ENCODE results near the gene RALGAPA2. TPM values are rescaled to one million over a fixed set of nuclear protein-coding genes. Genes with fewer than 3 reads are reported as not detected.

Gene RALGAPA2
- total and polyA plus RNA-seq, 2 experiments from 2014 or later: 1.3 to 2.6 TPM

DNA sequence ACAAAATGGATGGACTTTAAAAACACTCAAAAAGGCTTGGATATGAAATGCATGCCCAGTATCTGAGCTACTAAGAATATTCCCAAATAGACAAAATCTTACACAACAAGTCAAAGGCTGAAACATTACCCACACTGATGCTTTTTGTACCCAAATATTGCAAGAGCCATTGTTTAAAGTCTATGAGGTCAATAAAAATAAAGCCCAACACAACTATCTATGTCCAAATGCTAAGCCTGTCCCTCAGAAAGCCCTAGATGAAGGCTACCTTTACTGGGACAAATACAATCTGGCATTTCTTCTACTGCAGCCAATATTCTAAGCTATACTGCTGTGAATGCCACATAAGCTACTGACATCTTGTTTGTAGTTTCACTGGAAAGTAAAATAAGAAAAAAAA, 54.3 kb downstream of the RALGAPA2 start:
- H3K9me2 ChIP-seq (ENCODE audit: insufficient read depth): no peaks in the 10 kb centered on the region
- no peaks in the 10 kb centered on the region for H3K27me3 ChIP-seq (replicated peaks; ENCODE audit: insufficient read depth)
- H3K9me3 ChIP-seq (ENCODE audit: low read depth): no peaks in the 10 kb centered on the region
- H3K36me3 ChIP-seq (ENCODE audit: low read depth): no peaks in the 10 kb centered on the region
- no peak for DNase-seq
- no peak overlapping the region for H2AFZ ChIP-seq
- in situ Hi-C loops (cut with MboI): no loop called here
- no peak overlapping the region for H3K27ac ChIP-seq
- no peak overlapping the region for H3K4me2 ChIP-seq (ENCODE audit: unreplicated experiment)
- H3K4me1 ChIP-seq (ENCODE audit: insufficient read depth): no peaks in the 10 kb centered on the region
- H3K4me3 ChIP-seq: no peak overlapping the region
- H3K79me2 ChIP-seq (ENCODE audit: insufficient read depth): no peaks in the 10 kb centered on the region
- no peaks in the 10 kb centered on the region for H4K20me1 ChIP-seq (ENCODE audit: insufficient read depth)
- no peak overlapping the region for H3K9ac ChIP-seq
- TF ChIP-seq EZH2phosphoT487 (IDR thresholded peaks at IDR 0.05; ENCODE audit: insufficient read depth, low read depth): no peak
- no peak for TF ChIP-seq EZH2 (IDR thresholded peaks at IDR 0.05; ENCODE audit: insufficient read depth, poor library complexity, severe bottlenecking)
- no peaks in the 10 kb centered on the region for H3F3A ChIP-seq (ENCODE audit: insufficient read depth)

DNA sequence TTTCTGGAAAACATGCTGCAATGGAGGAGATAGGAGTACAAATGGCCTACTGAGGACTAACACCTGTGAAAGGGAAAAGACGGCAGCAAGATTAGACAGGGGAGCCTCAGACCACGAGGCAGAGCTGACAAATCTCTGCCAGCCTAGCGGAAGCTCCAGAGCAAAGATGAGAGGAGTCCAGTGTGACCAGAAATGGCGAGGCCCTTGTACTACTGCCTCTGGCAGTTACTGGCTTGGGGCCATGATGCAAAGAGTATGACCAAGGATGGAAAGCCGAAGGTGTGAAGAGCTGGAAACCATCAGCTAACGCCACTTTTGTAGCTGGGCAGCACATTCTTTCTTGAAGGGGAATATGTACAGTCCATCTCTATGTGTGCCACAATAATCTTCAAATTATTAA, 55.4 kb downstream of the RALGAPA2 start:
- no peak overlapping the region for H3K9ac ChIP-seq
- H3F3A ChIP-seq (ENCODE audit: insufficient read depth): no peaks in the 10 kb centered on the region
- no peak overlapping the region for H3K27ac ChIP-seq
- H3K9me2 ChIP-seq (ENCODE audit: insufficient read depth): no peaks in the 10 kb centered on the region
- no peaks in the 10 kb centered on the region for H4K20me1 ChIP-seq (ENCODE audit: insufficient read depth)
- DNase-seq: no peak
- no peak overlapping the region for H3K4me2 ChIP-seq (ENCODE audit: unreplicated experiment)
- no peak overlapping the region for H2AFZ ChIP-seq
- H3K36me3 ChIP-seq (ENCODE audit: low read depth): no peaks in the 10 kb centered on the region
- H3K9me3 ChIP-seq (ENCODE audit: low read depth): no peaks in the 10 kb centered on the region
- no peaks in the 10 kb centered on the region for H3K79me2 ChIP-seq (ENCODE audit: insufficient read depth)
- in situ Hi-C loops (cut with MboI): no loop called here
- TF ChIP-seq EZH2 (IDR thresholded peaks at IDR 0.05; ENCODE audit: insufficient read depth, poor library complexity, severe bottlenecking): no peak
- TF ChIP-seq EZH2phosphoT487 (IDR thresholded peaks at IDR 0.05; ENCODE audit: insufficient read depth, low read depth): no peak
- H3K4me1 ChIP-seq (ENCODE audit: insufficient read depth): no peaks in the 10 kb centered on the region
- no peak overlapping the region for H3K4me3 ChIP-seq
- WGBS, 2 experiments (ENCODE audit: low coverage in 1 of 2, low lambda C conversion rate in 2 of 2, missing lambda C conversion rate in 2 of 2): 91 to 94% methylated on average over 6 of the region's 6 CpGs
- no peaks in the 10 kb centered on the region for H3K27me3 ChIP-seq (replicated peaks; ENCODE audit: insufficient read depth)

GRCh38 chr20:20655883-20656282, 56.6 kb downstream of the RALGAPA2 start:
- Histone ChIP-seq H3K9ac (no peak overlapping the region), H3K4me3 (no peak overlapping the region), H3K4me1 (ENCODE audit: insufficient read depth) (no peaks in the 10 kb centered on the region), H3F3A (ENCODE audit: insufficient read depth) (no peaks in the 10 kb centered on the region), H4K20me1 (ENCODE audit: insufficient read depth) (no peaks in the 10 kb centered on the region), H3K27me3 (replicated peaks; ENCODE audit: insufficient read depth) (no peaks in the 10 kb centered on the region), H3K36me3 (ENCODE audit: low read depth) (no peaks in the 10 kb centered on the region), H3K4me2 (ENCODE audit: unreplicated experiment) (no peak overlapping the region), H3K9me3 (ENCODE audit: low read depth) (no peaks in the 10 kb centered on the region), H3K9me2 (ENCODE audit: insufficient read depth) (no peaks in the 10 kb centered on the region), H2AFZ (no peak overlapping the region), H3K79me2 (ENCODE audit: insufficient read depth) (no peaks in the 10 kb centered on the region), H3K27ac (no peak overlapping the region)
- no peak for DNase-seq
- in situ Hi-C loops (cut with MboI): no loop called here
- 70 to 76% methylated on average over 5 of the region's 5 CpGs for WGBS, 2 experiments (ENCODE audit: low coverage in 1 of 2, low lambda C conversion rate in 2 of 2, missing lambda C conversion rate in 2 of 2)
- TF ChIP-seq EZH2 (IDR thresholded peaks at IDR 0.05; ENCODE audit: insufficient read depth, poor library complexity, severe bottlenecking) (no peak), EZH2phosphoT487 (IDR thresholded peaks at IDR 0.05; ENCODE audit: insufficient read depth, low read depth) (no peak)

GRCh38 chr20:20649945-20650344, 62.5 kb downstream of the RALGAPA2 start:
- Histone ChIP-seq H3K27me3 (replicated peaks; ENCODE audit: insufficient read depth) (no peaks in the 10 kb centered on the region), H3K9me2 (ENCODE audit: insufficient read depth) (no peaks in the 10 kb centered on the region), H3K4me1 (ENCODE audit: insufficient read depth) (no peaks in the 10 kb centered on the region), H4K20me1 (ENCODE audit: insufficient read depth) (no peaks in the 10 kb centered on the region), H3K4me2 (ENCODE audit: unreplicated experiment) (no peak overlapping the region), H3K27ac (no peak overlapping the region), H3K36me3 (ENCODE audit: low read depth) (no peaks in the 10 kb centered on the region), H3K4me3 (no peak overlapping the region), H2AFZ (no peak overlapping the region), H3F3A (ENCODE audit: insufficient read depth) (no peaks in the 10 kb centered on the region), H3K9ac (no peak overlapping the region), H3K9me3 (ENCODE audit: low read depth) (no peaks in the 10 kb centered on the region), H3K79me2 (ENCODE audit: insufficient read depth) (no peaks in the 10 kb centered on the region)
- no peak for DNase-seq
- WGBS, 2 experiments (ENCODE audit: low coverage in 1 of 2, low lambda C conversion rate in 2 of 2, missing lambda C conversion rate in 2 of 2): 87 to 91% methylated on average over 4 of the region's 4 CpGs
- in situ Hi-C loops (cut with MboI): no loop called here
- TF ChIP-seq EZH2phosphoT487 (IDR thresholded peaks at IDR 0.05; ENCODE audit: insufficient read depth, low read depth): no peak
- no peak for TF ChIP-seq EZH2 (IDR thresholded peaks at IDR 0.05; ENCODE audit: insufficient read depth, poor library complexity, severe bottlenecking)

DNA sequence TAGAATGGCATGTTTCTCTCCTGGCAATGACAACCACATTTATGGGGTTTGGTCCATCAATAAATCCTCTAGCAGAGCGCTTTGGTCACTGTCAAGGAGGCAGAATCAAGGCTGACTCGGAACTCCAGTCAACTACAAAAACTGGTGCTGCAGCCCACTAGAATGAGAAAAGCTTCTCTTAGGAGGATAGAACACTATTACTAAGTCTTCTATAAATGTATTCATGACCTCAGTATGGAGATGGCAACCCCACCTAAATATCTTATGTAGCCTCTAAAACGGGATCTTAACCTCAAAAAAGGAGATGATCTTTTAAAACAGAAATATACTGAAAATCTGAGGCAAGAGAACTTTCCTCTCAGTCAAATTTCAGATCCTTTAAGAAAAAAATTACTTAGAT, 68.5 kb downstream of the RALGAPA2 start:
- 82 to 84% methylated on average over 3 of the region's 3 CpGs for WGBS, 2 experiments (ENCODE audit: low coverage in 1 of 2, low lambda C conversion rate in 2 of 2, missing lambda C conversion rate in 2 of 2)
- TF ChIP-seq EZH2 (IDR thresholded peaks at IDR 0.05; ENCODE audit: insufficient read depth, poor library complexity, severe bottlenecking): no peak
- TF ChIP-seq EZH2phosphoT487 (IDR thresholded peaks at IDR 0.05; ENCODE audit: insufficient read depth, low read depth): no peak
- no peak overlapping the region for H2AFZ ChIP-seq

More for the DNA sequence above, 68.5 kb downstream of the RALGAPA2 start:
- H3K36me3 ChIP-seq (ENCODE audit: low read depth): no peaks in the 10 kb centered on the region
- H3K27me3 ChIP-seq (replicated peaks; ENCODE audit: insufficient read depth): no peaks in the 10 kb centered on the region
- no peaks in the 10 kb centered on the region for H4K20me1 ChIP-seq (ENCODE audit: insufficient read depth)
- H3K9ac ChIP-seq: no peak overlapping the region
- H3K9me2 ChIP-seq (ENCODE audit: insufficient read depth): no peaks in the 10 kb centered on the region
- H3K4me1 ChIP-seq (ENCODE audit: insufficient read depth): no peaks in the 10 kb centered on the region
- H3K27ac ChIP-seq: no peak overlapping the region
- H3K9me3 ChIP-seq (ENCODE audit: low read depth): no peaks in the 10 kb centered on the region
- in situ Hi-C loops (cut with MboI): no loop called here
- no peaks in the 10 kb centered on the region for H3F3A ChIP-seq (ENCODE audit: insufficient read depth)
- H3K4me3 ChIP-seq: no peak overlapping the region
- H3K79me2 ChIP-seq (ENCODE audit: insufficient read depth): no peaks in the 10 kb centered on the region
- H3K4me2 ChIP-seq (ENCODE audit: unreplicated experiment): no peak overlapping the region
- no peak for DNase-seq

Measured in GM23248 (cell line).